ENCODE measurements around the gene SLC16A5. TPM values are rescaled to one million over a fixed set of nuclear protein-coding genes. Genes with fewer than 3 reads are reported as not detected.

Gene SLC16A5
- polyA plus RNA-seq, 1 donor from 2014 or later, result not detected

- Histone ChIP-seq H3K9ac (ENCODE audit: low read length) (no peak overlapping the region), H3K36me3 (ENCODE audit: insufficient read depth, low read length) (no peaks in the 10 kb centered on the region), H3K4me2 (ENCODE audit: low read length) (no peak overlapping the region), H3K27ac (ENCODE audit: low read length) (no peak overlapping the region), H3K9me3 (ENCODE audit: low read length) (no peaks in the 10 kb centered on the region), H3K9me2 (ENCODE audit: insufficient read depth, low read length) (no peaks in the 10 kb centered on the region), H3K27me3 (ENCODE audit: insufficient read depth, low read depth, low read length) (no peaks in the 10 kb centered on the region), H3K79me2 (replicated peaks; ENCODE audit: insufficient read depth, low read length) (peaks cover 9% of the 10 kb centered on the region), H4K20me1 (ENCODE audit: insufficient read depth) (no peaks in the 10 kb centered on the region), H3K4me3 (ENCODE audit: low read length) (no peak overlapping the region), H3F3A (ENCODE audit: insufficient read depth, low read length, poor library complexity, severe bottlenecking) (no peaks in the 10 kb centered on the region), H2AFZ (ENCODE audit: low read depth, low read length) (no peak overlapping the region)
- TF ChIP-seq POLR2AphosphoS5 (IDR thresholded peaks at IDR 0.05), result no peak
- TF ChIP-seq REST (IDR thresholded peaks at IDR 0.05; ENCODE audit: borderline replicate concordance), result no peak
- no peak for TF ChIP-seq TAF1 (IDR thresholded peaks at IDR 0.05; ENCODE audit: low read depth)
- no peak for TF ChIP-seq SMC3 (conservative IDR thresholded peaks at IDR 0.05; ENCODE audit: poor library complexity)
Measured at GRCh38 chr17:75114552-75115314, 27.0 kb downstream of the SLC16A5 start.

GRCh38 chr17:75115555-75115954 lies 27.8 kb downstream of the SLC16A5 start:
- no peak overlapping the region for H2AFZ ChIP-seq (ENCODE audit: low read depth, low read length)
- H3K9ac ChIP-seq (ENCODE audit: low read length), result no peak overlapping the region
- no peaks in the 10 kb centered on the region for H3K36me3 ChIP-seq (ENCODE audit: insufficient read depth, low read length)
- no peaks in the 10 kb centered on the region for H4K20me1 ChIP-seq (ENCODE audit: insufficient read depth)
- TF ChIP-seq MXI1 (conservative IDR thresholded peaks at IDR 0.05; ENCODE audit: poor library complexity, severe bottlenecking) (no peak), TAF1 (IDR thresholded peaks at IDR 0.05; ENCODE audit: low read depth) (no peak), CTCF (IDR thresholded peaks at IDR 0.05; ENCODE audit: poor library complexity, severe bottlenecking) (no peak), EP300 (conservative IDR thresholded peaks at IDR 0.05; ENCODE audit: poor library complexity, severe bottlenecking) (no peak), POLR2AphosphoS5 (IDR thresholded peaks at IDR 0.05) (no peak), RAD21 (conservative IDR thresholded peaks at IDR 0.05) (no peak), EZH2 (IDR thresholded peaks at IDR 0.05; ENCODE audit: borderline replicate concordance, insufficient read depth, low read length, poor library complexity, severe bottlenecking) (no peak), SMC3 (conservative IDR thresholded peaks at IDR 0.05; ENCODE audit: poor library complexity) (no peak), REST (IDR thresholded peaks at IDR 0.05; ENCODE audit: borderline replicate concordance) (no peak)
- no peak overlapping the region for H3K4me3 ChIP-seq (ENCODE audit: low read length)
- no peak overlapping the region for H3K4me2 ChIP-seq (ENCODE audit: low read length)
- no peaks in the 10 kb centered on the region for H3F3A ChIP-seq (ENCODE audit: insufficient read depth, low read length, poor library complexity, severe bottlenecking)
- no peaks in the 10 kb centered on the region for H3K27me3 ChIP-seq (ENCODE audit: insufficient read depth, low read depth, low read length)
- H3K79me2 ChIP-seq (replicated peaks; ENCODE audit: insufficient read depth, low read length), result peaks cover 7% of the 10 kb centered on the region
- no peaks in the 10 kb centered on the region for H3K9me3 ChIP-seq (ENCODE audit: low read length)
- no peaks in the 10 kb centered on the region for H3K9me2 ChIP-seq (ENCODE audit: insufficient read depth, low read length)
- no peak overlapping the region for H3K27ac ChIP-seq (ENCODE audit: low read length)
